ENCODE results near the gene USP36.

The USP36 gene

DNA sequence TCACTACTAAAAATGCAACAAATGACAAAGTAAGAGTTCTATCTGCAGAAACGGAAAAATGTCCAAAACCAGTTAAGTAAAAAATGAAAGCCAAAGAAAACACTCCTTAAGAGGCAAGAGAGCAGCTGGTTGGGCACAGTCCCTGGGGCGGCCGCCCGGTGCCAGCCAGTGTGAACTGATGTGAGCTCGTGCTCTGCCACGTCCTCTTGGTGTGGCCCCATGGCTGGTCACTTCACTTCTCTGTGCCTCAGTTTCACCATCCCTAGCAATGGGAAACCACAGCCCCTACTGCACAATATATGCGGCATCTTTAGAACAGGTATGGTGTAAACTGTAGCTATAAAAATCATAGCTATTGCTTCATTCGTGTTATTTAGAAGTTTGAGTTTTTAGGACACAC is 21.2 kb downstream of the USP36 start:
- H3K36me3 Mint-ChIP-seq: peaks cover 22% of the 10 kb centered on the region
- H3K27me3 Mint-ChIP-seq: no peaks in the 10 kb centered on the region
- H3K9me3 Mint-ChIP-seq (ENCODE audit: low read depth): no peaks in the 10 kb centered on the region
- H3K4me3 Mint-ChIP-seq: peak overlapping the region; percentile 79
- H3K27ac Mint-ChIP-seq: peak overlapping the region; percentile 94
- peaks cover 58% of the 10 kb centered on the region for H3K4me1 Mint-ChIP-seq (ENCODE audit: low read depth)

DNA sequence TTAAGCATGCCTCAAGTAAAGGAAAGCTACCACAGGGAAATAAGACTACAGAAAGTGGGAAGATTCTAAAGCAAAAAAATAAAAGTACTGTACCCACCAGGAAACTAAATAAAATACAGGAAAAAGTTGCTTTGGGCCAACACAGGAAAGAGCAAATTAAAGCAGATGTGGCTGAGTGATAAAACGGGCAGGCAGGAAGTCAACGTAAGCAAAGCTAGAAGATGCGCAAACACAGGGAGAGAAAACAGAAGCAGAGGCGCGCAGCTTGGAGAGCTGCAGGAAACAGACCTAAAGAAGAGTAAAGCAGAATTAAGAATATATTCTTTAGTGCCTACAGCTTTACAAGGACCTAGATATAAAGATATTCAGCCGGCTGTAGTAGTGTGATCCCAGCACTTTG is 21.7 kb downstream of the USP36 start:
- Mint-ChIP-seq H3K36me3 (peaks cover 22% of the 10 kb centered on the region), H3K4me1 (ENCODE audit: low read depth) (peaks cover 57% of the 10 kb centered on the region), H3K27me3 (no peaks in the 10 kb centered on the region), H3K4me3 (peak overlapping the region; percentile 79), H3K27ac (peak overlapping the region; percentile 94), H3K9me3 (ENCODE audit: low read depth) (no peaks in the 10 kb centered on the region)

DNA sequence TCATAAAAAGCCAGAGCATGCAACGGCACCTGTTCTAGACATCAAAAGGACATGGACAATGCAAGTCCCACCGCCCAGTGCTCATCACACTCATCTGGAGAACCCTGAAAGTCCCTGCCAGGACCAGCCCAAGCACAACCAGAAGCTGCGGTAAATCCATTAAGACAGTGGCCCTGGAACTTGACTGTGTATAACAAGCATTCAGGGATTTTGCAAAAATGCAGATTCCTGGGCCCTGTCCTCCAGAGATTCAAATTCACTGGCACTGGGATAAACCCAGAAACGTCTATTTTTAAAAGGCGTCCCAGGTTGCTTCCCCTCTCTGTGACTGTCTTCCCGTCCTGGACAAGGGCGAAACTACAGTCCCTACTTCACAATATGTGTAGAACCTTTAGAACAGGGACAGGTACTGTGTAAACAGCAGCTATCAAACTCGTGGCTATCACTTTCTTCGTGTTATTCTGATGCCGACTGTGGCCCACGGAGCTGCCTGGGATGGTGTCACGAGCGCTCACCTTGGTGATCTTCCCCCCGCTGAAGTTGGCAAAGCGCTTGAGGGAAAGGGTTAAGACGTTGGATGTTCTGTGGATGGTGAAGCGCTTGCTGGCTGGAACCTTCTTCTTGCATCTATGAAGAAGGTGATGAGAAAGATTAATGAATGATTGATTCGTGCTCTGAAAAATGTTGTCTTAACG is 22.3 kb downstream of the USP36 start:
- H3K27me3 Mint-ChIP-seq: no peaks in the 10 kb centered on the region
- peaks cover 57% of the 10 kb centered on the region for H3K4me1 Mint-ChIP-seq (ENCODE audit: low read depth)
- H3K4me3 Mint-ChIP-seq: peak overlapping the region; percentile 79
- peaks cover 22% of the 10 kb centered on the region for H3K36me3 Mint-ChIP-seq
- H3K27ac Mint-ChIP-seq: peak overlapping the region; percentile 94
- no peaks in the 10 kb centered on the region for H3K9me3 Mint-ChIP-seq (ENCODE audit: low read depth)

DNA sequence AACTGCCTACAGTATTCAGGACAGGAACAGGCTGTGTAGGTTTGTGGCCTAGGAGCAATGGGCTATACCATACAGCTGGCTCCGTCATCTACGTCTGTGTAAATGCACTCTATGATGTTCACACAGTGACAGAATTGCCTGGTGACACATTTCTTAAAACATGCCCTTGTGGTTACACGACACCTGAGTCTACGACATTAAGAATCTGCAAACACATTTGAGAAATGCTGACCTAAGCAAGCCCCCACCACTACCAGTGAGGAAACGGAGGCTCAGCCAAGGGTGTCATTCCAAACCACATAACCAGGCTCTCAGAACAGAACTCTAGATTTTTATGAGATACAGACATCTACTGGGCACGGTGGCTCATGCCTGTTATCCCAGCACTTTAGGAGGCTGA is 23.5 kb downstream of the USP36 start:
- Mint-ChIP-seq H3K4me3 (peak overlapping the region; percentile 63), H3K4me1 (ENCODE audit: low read depth) (peaks cover 53% of the 10 kb centered on the region), H3K27me3 (no peaks in the 10 kb centered on the region), H3K36me3 (peaks cover 22% of the 10 kb centered on the region), H3K27ac (peak overlapping the region; percentile 79), H3K9me3 (ENCODE audit: low read depth) (no peaks in the 10 kb centered on the region)

DNA sequence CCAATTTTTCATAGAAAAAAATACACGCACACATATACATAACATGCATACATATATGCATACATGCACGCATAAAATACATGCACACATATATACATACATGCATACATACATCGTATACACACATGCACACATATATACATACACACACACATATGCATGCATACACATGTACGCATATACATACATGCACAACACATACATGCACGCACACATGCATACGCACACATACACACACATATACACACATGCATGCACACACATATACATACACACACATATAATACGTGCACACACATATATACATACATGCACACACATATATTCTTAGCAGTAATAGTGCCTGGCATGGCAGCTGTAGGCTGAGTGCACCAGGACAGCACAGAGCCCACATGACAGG is 24.9 kb downstream of the USP36 start:
- peaks cover 45% of the 10 kb centered on the region for H3K4me1 Mint-ChIP-seq (ENCODE audit: low read depth)
- peaks cover 22% of the 10 kb centered on the region for H3K36me3 Mint-ChIP-seq
- H3K27me3 Mint-ChIP-seq: no peaks in the 10 kb centered on the region
- no peak overlapping the region for H3K4me3 Mint-ChIP-seq
- H3K9me3 Mint-ChIP-seq (ENCODE audit: low read depth): no peaks in the 10 kb centered on the region
- H3K27ac Mint-ChIP-seq: no peak overlapping the region

DNA sequence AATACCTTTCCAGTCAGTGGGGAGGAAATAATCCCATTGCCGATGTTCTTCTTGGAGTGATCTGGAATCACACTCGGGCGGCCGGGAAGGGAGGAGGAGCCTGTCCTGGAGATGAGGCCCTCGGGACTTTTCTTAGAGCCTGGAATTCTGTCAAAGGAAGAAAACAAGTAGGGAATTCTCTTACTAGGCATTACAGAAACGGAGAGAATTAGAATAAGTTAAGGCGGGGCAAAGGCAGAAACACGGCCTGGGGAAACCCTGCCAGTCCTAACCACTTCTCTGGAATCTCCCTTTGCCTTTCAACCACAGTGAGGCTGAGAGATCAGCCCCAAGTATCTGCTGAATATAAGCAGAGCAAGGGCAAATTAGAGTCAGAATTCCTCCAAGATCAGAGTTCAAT is 27.8 kb downstream of the USP36 start:
- Mint-ChIP-seq H3K27ac (no peak overlapping the region), H3K36me3 (peaks cover 14% of the 10 kb centered on the region), H3K4me3 (no peak overlapping the region)

DNA sequence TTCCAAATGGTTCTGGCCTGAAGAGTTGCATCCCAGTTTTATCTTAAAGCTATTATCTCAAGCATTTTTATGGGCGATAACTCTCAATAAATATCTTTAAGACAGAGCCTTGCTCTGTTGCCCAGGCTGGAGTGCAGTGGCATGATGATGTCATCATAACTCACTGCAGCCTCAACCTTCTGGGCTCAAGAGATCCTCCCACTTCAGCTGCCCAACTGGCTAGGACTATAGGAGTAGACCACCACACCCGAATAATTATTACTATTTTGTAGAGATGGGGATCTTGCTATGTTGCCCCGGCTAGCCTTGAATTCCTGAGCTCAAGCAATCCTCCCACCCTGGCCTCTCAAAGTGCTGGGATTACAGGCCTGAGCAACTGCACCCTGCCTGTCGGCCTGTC is 32.5 kb downstream of the USP36 start:
- no peak overlapping the region for H3K27ac Mint-ChIP-seq
- no peak overlapping the region for H3K4me3 Mint-ChIP-seq
- H3K9me3 Mint-ChIP-seq (ENCODE audit: low read depth): no peaks in the 10 kb centered on the region
- peaks cover 29% of the 10 kb centered on the region for H3K4me1 Mint-ChIP-seq (ENCODE audit: low read depth)
- peaks cover 13% of the 10 kb centered on the region for H3K36me3 Mint-ChIP-seq
- no peaks in the 10 kb centered on the region for H3K27me3 Mint-ChIP-seq

More for the DNA sequence above, 27.8 kb downstream of the USP36 start:
- no peaks in the 10 kb centered on the region for H3K27me3 Mint-ChIP-seq
- H3K9me3 Mint-ChIP-seq (ENCODE audit: low read depth): no peaks in the 10 kb centered on the region
- peaks cover 18% of the 10 kb centered on the region for H3K4me1 Mint-ChIP-seq (ENCODE audit: low read depth)

DNA sequence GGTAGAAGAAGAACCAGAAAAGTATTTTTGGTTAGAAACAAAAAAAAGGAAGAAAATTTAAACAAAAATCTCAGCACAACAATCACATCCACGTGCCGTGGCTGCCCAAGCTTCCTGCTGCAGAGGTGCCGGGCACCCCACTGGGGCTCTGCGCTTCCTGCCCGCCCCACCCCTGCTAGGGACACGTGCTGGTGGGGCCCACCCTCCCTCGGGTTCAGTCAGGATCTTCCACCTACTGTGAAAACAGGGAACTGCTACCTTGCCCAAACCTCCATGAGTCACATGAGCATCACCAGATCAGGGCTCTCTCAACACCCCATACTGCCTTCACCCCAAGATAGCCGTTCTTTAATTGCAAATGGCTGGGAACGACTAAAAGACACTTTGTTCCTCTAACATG is 34.2 kb downstream of the USP36 start:
- peaks cover 34% of the 10 kb centered on the region for H3K4me1 Mint-ChIP-seq (ENCODE audit: low read depth)

DNA sequence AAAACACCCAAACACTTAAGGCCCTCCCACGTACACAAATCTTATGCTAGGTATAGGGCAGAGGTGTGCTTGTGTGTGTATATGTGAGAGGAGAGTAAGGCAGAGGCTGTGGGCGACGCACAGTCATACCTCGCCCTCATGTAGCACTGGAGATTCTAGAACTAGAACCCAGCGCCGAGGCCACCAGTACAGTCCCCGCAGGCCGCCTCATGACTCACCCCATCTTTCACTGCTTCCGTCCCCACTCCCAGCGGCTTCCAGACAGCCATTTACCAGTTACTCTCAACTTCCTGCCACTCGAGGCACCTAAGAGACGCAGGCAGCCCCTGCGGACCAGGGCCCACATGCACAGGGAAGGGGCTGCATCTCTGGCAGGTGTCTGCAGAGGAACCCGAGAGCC is 35.3 kb downstream of the USP36 start:
- no peaks in the 10 kb centered on the region for H3K9me3 Mint-ChIP-seq (ENCODE audit: low read depth)
- H3K4me3 Mint-ChIP-seq: peak overlapping the region; percentile 20
- peaks cover 38% of the 10 kb centered on the region for H3K4me1 Mint-ChIP-seq (ENCODE audit: low read depth)
- peak overlapping the region; percentile 75 for H3K27ac Mint-ChIP-seq
- no peaks in the 10 kb centered on the region for H3K27me3 Mint-ChIP-seq
- H3K36me3 Mint-ChIP-seq: peaks cover 10% of the 10 kb centered on the region

More for the DNA sequence above, 34.2 kb downstream of the USP36 start:
- H3K36me3 Mint-ChIP-seq: peaks cover 13% of the 10 kb centered on the region
- peak overlapping the region; percentile 38 for H3K4me3 Mint-ChIP-seq
- H3K27me3 Mint-ChIP-seq: no peaks in the 10 kb centered on the region
- H3K27ac Mint-ChIP-seq: peak overlapping the region; percentile 70
- H3K9me3 Mint-ChIP-seq (ENCODE audit: low read depth): no peaks in the 10 kb centered on the region

DNA sequence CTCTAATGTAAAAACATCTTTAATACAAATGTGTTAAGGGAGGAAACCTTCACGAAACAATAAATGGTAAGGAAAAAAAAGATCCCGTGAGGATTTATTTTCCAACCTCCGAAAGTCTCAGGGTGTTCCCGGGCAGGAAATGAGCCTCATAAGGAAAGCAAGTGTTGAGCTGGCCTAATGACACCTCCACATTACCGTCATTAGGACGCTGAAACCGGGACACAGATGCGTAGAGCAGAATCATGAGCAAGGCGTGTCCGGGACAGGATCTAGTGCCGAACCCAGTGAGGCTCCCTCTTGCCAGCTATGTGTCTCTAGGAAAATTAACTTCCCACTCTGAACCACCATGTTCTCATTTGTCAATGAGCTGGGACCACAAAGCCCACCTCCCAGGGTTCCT is 35.8 kb downstream of the USP36 start:
- peak overlapping the region; percentile 77 for H3K27ac Mint-ChIP-seq

DNA sequence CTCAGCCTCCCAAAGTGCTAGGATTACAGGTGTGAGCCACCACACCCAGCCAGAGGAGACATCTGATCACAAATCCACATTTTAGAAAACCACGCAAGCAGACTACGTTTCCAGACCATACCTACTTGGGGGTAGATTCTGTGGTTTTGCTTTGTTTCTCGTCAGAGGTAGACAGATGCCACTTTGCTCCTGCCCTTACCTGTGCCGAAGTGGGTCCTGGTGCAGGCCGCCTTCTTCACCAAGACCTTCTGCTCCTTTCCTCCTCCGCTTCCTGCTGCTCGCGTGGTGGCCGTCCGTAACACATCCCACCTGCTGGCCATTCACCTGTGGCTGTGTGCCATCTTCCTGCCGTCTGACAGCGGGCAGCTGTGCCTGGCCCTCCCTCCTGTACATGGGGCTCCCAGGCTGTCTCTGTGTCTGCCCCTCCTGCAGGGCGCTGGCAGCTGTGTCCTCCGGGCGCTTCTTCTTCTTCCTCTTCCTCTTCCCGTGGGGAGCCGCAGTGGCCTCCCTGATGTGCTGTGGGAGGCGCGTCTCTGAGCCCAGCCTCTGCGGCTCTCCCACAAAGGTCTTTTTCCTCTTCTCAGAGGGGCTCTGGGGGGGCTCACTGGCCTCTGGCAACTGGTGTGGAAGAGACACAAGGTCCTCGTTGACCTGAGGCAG is 37.3 kb downstream of the USP36 start:
- Mint-ChIP-seq H3K36me3 (peaks cover 11% of the 10 kb centered on the region), H3K4me3 (no peak overlapping the region), H3K27me3 (no peaks in the 10 kb centered on the region), H3K27ac (no peak overlapping the region), H3K4me1 (ENCODE audit: low read depth) (peaks cover 56% of the 10 kb centered on the region), H3K9me3 (ENCODE audit: low read depth) (no peaks in the 10 kb centered on the region)

More for the DNA sequence above, 35.8 kb downstream of the USP36 start:
- H3K27me3 Mint-ChIP-seq: no peaks in the 10 kb centered on the region
- H3K4me3 Mint-ChIP-seq: peak overlapping the region; percentile 3
- peaks cover 43% of the 10 kb centered on the region for H3K4me1 Mint-ChIP-seq (ENCODE audit: low read depth)
- H3K36me3 Mint-ChIP-seq: peaks cover 10% of the 10 kb centered on the region
- no peaks in the 10 kb centered on the region for H3K9me3 Mint-ChIP-seq (ENCODE audit: low read depth)

DNA sequence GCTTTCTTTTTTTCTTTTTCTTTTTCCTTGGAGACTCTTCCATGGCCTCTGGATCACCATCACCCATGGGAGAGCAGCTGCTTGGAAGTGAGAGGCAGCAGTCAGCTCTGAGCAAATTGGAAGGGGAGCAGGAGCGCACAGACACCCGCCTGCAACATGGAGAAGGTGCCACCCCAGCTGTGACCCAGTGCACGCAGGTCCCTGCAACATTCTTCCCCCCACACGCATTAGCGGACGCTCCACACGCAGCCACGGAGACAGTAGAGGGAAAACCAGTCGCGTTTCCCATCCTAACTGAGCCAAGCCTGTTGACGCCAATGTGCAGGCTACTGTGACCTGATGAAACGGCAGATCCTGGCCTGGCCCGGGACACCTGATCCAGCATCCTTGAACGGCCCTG is 38.2 kb downstream of the USP36 start:
- H3K4me1 Mint-ChIP-seq (ENCODE audit: low read depth): peaks cover 57% of the 10 kb centered on the region
- H3K27ac Mint-ChIP-seq: no peak overlapping the region
- no peaks in the 10 kb centered on the region for H3K27me3 Mint-ChIP-seq
- peaks cover 11% of the 10 kb centered on the region for H3K36me3 Mint-ChIP-seq
- no peaks in the 10 kb centered on the region for H3K9me3 Mint-ChIP-seq (ENCODE audit: low read depth)
- H3K4me3 Mint-ChIP-seq: no peak overlapping the region

DNA sequence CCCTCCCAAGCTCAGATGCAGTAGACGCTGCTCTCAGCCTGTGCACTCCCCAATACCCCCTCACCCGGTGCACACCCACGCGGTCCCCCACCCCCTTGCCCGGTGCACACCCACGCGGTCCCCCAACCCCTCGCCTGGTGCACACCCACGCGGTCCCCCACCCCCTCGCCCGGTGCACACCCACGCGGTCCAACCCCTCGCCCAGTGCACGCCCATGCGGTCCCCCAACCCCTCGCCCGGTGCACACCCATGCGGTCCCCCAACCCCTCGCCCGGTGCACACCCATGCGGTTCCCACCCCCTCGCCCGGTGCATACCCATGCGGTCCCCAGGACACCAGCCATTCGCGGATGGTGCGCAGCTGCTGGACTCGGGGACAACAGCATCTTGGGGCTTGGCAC is 38.6 kb downstream of the USP36 start:
- no peaks in the 10 kb centered on the region for H3K27me3 Mint-ChIP-seq
- H3K36me3 Mint-ChIP-seq: peaks cover 11% of the 10 kb centered on the region
- H3K4me3 Mint-ChIP-seq: no peak overlapping the region
- H3K4me1 Mint-ChIP-seq (ENCODE audit: low read depth): peaks cover 57% of the 10 kb centered on the region
- H3K9me3 Mint-ChIP-seq (ENCODE audit: low read depth): no peaks in the 10 kb centered on the region
- no peak overlapping the region for H3K27ac Mint-ChIP-seq

DNA sequence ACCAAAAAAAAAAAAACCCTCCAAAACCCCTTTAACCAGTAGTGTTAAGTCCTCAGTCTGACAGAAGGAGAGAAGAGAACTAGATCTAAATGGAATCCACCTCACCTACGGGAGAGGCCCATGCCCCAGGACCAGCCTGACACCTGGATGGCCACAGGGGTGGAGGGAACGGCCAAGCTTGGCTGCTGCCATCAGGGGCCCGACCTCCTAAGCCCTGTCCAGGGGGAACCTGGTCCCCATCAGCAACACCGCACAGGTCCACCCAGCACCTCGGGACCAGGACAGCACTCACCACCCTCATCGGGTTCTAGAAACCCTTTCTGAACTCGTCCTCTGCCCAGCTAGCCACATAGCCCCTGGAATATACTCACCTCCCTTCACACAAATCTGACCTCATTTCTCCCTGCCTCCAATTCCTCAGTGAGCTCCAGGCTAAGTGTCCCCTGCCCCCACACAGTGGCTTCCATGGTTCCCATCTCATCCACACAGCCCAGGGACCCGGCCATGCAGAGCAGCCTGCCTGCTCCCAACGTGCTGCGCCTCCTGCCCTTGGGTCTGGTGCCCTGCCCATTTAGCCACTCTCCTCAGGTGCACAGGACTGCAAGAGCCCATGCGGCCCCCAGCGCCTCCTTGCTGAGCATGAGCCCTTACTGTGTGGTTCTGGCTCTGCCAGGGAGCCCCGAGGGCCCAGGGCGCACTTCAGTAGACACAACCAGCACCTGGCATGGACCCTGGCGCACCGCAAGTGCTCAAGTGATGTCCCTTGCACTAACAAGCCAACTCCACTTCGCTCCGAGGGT is 40.3 kb downstream of the USP36 start:
- H3K36me3 Mint-ChIP-seq: peaks cover 9% of the 10 kb centered on the region
- peaks cover 47% of the 10 kb centered on the region for H3K4me1 Mint-ChIP-seq (ENCODE audit: low read depth)
- H3K4me3 Mint-ChIP-seq: no peak overlapping the region
- H3K27me3 Mint-ChIP-seq: no peaks in the 10 kb centered on the region
- H3K9me3 Mint-ChIP-seq (ENCODE audit: low read depth): no peaks in the 10 kb centered on the region
- no peak overlapping the region for H3K27ac Mint-ChIP-seq
